Left colon (tissue), 2 donors: ENCODE results near the gene HGF. TPM values are rescaled to one million over a fixed set of nuclear protein-coding genes. Genes with fewer than 3 reads are reported as not detected.
"Not testable (repeated sequence)": the region's sequence is repeated elsewhere in the genome, so short reads cannot be mapped to it uniquely, and the experiment has no call there.

Experiments used
- ATAC-seq: fragments of 200-7000 bp; cut with Tn5 transposase; one replicate; pipeline ENCODE4 v1.9.1; 2020; ENCODE audit warnings: mild to moderate bottlenecking, moderate library complexity
- DNase-seq, 2 donors: peaks; one replicate each; pipeline ENCODE4 v3.0.0-alpha.2; 2020
- intact Hi-C, 2 donors: fragments of 100-400 bp; cut with DNase I in 1 of 2; cut with micrococcal nuclease in 1 of 2; formaldehyde crosslinking; loops; one replicate each; pipeline versions ENCODE4 v1.11.2 to v1.14.0; 2022; cut with DNase I, micrococcal nuclease
- total RNA-seq, 2 donors: library from RNA; stranded (reverse); fragmentation: NEBNext Ultra II Directional; extraction: Animal tissue kit (Norgen Biotek cat#: 25700); gene quantifications; one replicate each; pipeline ENCODE4 v1.2.1, GENCODE V29; 2021
- donor health status: DM: no; HTN: no; CAD: no.
- donor health status: DM: yes; HTN: yes; CAD: no.

HGF gene
- total RNA-seq, 2 donors from 2014 or later = 0.98 to 3.2 TPM

- intact Hi-C loops = no loop called here
- ATAC-seq (no peak), DNase-seq (no peak)
These were observed 29.4 kb downstream of the HGF start for GRCh38 chr7:81740403-81740802.

- ATAC-seq = no peak
- no peak for DNase-seq
- intact Hi-C loops = no loop called here
These were observed 33.8 kb downstream of the HGF start for GRCh38 chr7:81736091-81736490.

- no peak for DNase-seq
- no peak for ATAC-seq
- intact Hi-C loops = no loop called here
These were observed 44.1 kb downstream of the HGF start for GRCh38 chr7:81725812-81726127.

- ATAC-seq (no peak), DNase-seq (no peak)
- intact Hi-C loops = no loop called here
These were observed 44.6 kb downstream of the HGF start for GRCh38 chr7:81725003-81725811.

- DNase-seq, intact Hi-C loops, ATAC-seq: not testable (repeated sequence)
These were observed 47.6 kb downstream of the HGF start for GRCh38 chr7:81722250-81722649.

DNA sequence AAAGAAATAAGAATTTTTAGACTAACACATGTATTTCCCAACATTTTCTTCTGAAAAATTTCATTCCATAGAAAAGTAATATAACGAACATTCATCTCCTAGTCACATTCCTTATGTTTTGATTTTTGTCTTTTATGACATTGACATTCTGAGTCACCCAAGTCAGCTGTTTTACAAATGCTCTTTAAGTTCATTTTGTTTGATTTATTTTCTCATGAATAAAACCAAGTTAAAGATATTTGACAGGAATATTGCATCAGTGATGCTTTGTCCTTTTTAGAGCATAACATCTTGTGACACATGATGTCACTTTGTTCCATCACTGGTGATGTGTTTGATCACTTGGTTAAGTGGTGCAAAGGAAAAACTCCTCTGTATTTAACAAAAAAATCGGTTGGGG, 48.4 kb downstream of the HGF start:
- ATAC-seq = no peak
- no peak for DNase-seq
- intact Hi-C loops = no loop called here

DNA sequence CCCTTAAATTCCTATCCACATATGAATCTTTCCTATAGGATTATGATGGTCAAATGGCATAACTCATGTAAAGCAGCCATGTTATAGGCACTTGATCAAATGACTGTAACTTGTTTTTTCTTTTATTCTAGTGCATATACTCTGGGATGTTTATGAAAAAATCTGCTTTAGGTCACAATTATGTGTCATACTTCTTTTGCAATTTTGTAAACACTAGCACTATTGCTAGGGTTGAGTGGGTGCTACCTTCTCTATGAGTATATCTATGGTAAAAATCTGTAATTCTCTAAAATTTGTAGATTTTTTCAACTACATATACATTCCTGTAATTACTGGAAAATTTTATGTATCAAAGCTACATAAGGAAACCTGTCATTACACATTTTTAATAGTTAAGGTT, 50.0 kb downstream of the HGF start:
- intact Hi-C loops = no loop called here
- DNase-seq (no peak), ATAC-seq (no peak)

GRCh38 chr7:81715984-81716588, 53.8 kb downstream of the HGF start:
- ATAC-seq (no peak), DNase-seq (no peak)
- intact Hi-C loops = no loop called here

GRCh38 chr7:81714306-81714705, 55.5 kb downstream of the HGF start:
- DNase-seq = no peak
- intact Hi-C loops = no loop called here

DNA sequence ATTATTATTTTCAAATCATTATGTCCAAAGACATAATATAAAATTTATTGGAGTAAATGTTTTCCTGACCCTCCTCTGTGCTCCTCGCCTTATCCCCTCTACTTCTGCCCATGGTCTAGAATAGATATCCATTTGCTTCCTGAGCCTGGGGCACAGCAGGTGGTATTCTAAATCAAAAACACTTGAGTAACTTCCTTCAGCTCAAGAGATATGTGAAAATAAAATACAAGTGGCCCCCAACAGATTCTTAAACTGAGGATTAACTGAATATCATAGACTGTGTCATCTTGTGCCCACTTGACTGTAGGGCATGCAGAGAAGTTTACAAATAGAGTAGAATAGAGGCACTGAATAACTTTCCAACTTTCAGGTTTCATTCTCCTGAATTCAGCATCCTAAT, 59.1 kb downstream of the HGF start:
- DNase-seq (no peak), ATAC-seq (no peak)
- intact Hi-C loops = no loop called here

More at GRCh38 chr7:81714306-81714705, 55.5 kb downstream of the HGF start:
- ATAC-seq = no peak

GRCh38 chr7:81709836-81710235, 60.0 kb downstream of the HGF start:
- no peak for DNase-seq
- intact Hi-C loops = no loop called here
- ATAC-seq = no peak

DNA sequence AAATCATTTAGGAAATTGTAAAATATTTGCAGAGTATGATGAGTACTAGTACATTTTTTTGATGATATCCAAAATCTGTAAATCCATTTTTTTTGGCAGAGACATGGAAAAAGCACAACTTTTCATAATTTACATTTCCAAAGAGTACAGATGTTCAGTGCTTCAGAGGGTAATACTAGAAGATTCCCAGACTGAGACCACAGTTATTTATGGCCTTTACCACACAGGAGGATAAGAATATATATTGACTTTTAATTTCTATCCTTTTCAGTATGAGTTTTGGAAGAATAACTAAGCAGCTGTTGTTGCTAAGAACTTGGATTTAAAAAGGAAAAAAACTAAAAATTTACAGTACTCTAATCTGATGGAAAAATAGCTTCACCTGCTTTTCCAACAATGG, 61.9 kb downstream of the HGF start:
- ATAC-seq (no peak), DNase-seq (no peak)
- intact Hi-C loops = no loop called here

DNA sequence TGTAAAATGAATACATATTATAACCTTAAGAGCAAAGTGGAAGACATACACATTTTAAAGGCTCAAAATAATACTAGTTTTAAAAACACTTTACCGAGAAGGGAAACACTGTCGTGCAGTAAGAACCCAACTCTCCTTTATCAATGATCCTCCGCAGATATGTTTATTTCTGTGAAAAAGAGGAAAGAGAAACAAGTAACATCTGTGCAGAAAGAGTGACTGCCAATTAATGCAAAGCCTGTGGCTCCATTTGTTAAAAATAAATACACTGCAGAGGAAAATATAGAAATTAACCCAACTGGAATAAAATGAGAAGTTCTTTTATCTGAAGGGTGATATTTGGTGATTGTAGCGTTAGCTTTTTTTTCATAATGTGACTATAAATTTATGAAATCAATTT, 62.7 kb downstream of the HGF start:
- no peak for ATAC-seq
- no peak for DNase-seq
- intact Hi-C loops = no loop called here

GRCh38 chr7:81705206-81705605, 64.6 kb downstream of the HGF start:
- DNase-seq (no peak), ATAC-seq (no peak)
- intact Hi-C loops = no loop called here

- intact Hi-C loops = no loop called here
- ATAC-seq = no peak
- no peak for DNase-seq
These were observed 65.3 kb downstream of the HGF start for GRCh38 chr7:81704595-81704994.

DNA sequence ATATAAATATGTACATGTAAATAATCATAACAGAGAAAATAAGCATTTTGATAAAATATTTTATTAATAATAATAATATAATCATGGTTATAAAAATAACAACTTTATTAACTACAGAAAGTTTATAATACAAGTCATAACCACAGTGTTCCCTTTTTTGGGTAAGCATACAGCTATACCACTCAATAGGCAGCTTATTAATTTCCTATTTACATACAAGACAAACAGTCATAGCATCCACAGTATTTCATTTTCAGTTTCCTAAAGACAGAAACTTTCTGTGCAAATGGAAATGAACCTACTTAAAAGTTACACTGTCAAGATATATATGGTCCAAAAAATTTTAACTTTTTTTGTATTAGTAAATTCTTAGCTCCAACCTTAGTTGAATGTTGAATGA, 70.9 kb downstream of the HGF start:
- no peak for ATAC-seq
- intact Hi-C loops = no loop called here

DNA sequence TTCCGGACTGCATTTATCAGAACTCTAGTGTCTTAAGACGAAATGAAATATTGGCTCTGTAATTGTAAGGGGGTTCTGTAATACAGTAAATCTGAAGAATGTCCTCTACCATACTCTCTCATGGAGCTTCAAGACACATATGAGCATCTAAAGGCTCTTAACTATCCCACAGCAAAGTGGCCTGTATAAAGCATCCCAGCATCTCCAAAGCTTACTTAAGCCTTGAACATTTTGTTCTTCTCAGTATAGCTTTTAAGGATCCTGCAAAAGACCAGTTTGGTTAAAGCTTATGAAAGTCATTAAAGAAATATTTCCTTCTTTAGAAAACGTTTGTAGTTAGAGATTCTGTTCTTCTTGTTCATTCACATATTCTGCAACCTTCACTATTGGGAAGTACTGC, 75.1 kb downstream of the HGF start:
- intact Hi-C loops = no loop called here
- ATAC-seq (no peak), DNase-seq (no peak)

More for the DNA sequence above, 70.9 kb downstream of the HGF start:
- DNase-seq = no peak

DNA sequence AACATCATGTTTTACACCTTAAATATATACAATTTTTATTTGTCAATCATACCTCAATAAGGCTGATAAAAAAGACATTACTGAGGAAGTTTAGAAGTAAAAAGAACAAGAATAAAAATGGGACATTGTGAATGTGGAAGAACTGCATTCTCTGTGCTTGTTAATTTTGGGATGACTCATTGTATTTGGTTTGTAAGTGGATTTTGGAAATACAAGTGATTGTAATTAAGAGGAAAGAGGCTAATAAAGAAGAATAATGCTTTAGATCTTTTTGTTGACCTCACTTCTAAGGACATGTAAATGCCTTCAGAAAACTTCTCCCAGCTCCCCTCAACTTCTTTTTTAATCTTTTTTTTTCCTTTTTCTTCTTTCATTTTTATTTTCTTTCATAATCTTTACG, 76.0 kb downstream of the HGF start:
- intact Hi-C loops = no loop called here
- ATAC-seq = no peak
- no peak for DNase-seq

GRCh38 chr7:81693080-81693479, 76.8 kb downstream of the HGF start:
- DNase-seq (no peak), ATAC-seq (no peak)
- intact Hi-C loops = no loop called here

GRCh38 chr7:81692146-81692905, 77.5 kb downstream of the HGF start:
- DNase-seq (no peak), ATAC-seq (no peak)
- intact Hi-C loops = no loop called here
